Upper lobe of left lung (tissue), 6 donors: ENCODE measurements around the gene IL12RB2. TPM values are rescaled to one million over a fixed set of nuclear protein-coding genes. Genes with fewer than 3 reads are reported as not detected.
"Not testable (repeated sequence)": the region's sequence is repeated elsewhere in the genome, so short reads cannot be mapped to it uniquely, and the experiment has no call there.

ENCODE experiments used
- ATAC-seq, 2 donors: fragments of 200-7000 bp; cut with Tn5 transposase; one replicate each; pipeline ENCODE4 v1.9.1; 2022; ENCODE audit warnings: mild to moderate bottlenecking in 2 of 2, moderate library complexity in 2 of 2; ENCODE audit not compliant: low FRiP score in 2 of 2
- DNase-seq, 2 donors: peaks; one replicate each; pipeline ENCODE4 v3.0.0-alpha.2; 2019 to 2020
- H3K27ac ChIP-seq, 4 donors: fragments of 200-600 bp; sonication (generic); one replicate each; pipeline ENCODE4 v1.5.1; 2016 to 2019
- H3K27me3 ChIP-seq, 4 donors: fragments of 200-600 bp; sonication (generic); one replicate each; pipeline ENCODE4 v1.5.1; 2017 to 2019
- H3K36me3 ChIP-seq, 4 donors: fragments of 200-600 bp; sonication (generic); one replicate each; pipeline ENCODE4 v1.5.1; 2016 to 2019
- H3K4me1 ChIP-seq, 4 donors: fragments of 200-600 bp; sonication (generic); one replicate each; pipeline ENCODE4 v1.5.1; 2018 to 2019
- H3K4me3 ChIP-seq, 4 donors: fragments of 200-600 bp; sonication (generic); one replicate each; pipeline ENCODE4 v1.5.1; 2017 to 2019; ENCODE audit warnings: mild to moderate bottlenecking in 2 of 4, moderate library complexity in 1 of 4
- H3K9me3 ChIP-seq, 4 donors: fragments of 200-600 bp; sonication (generic); one replicate each; pipeline ENCODE4 v1.5.1; 2018 to 2019
- CTCF ChIP-seq, 6 experiments: fragments of 450-650 bp in 4 of 6; fragments of 200-600 bp in 2 of 6; sonication (generic) in 2 of 6; IDR thresholded peaks; one replicate each; pipeline ENCODE4 v1.5.1; 2016 to 2019; ENCODE audit warnings: antibody characterized with exemption in 6 of 6
- EP300 ChIP-seq, 4 donors: sonication (generic); formaldehyde crosslinking; IDR thresholded peaks; one replicate each; pipeline ENCODE4 v1.5.1; 2017; ENCODE audit warnings: antibody characterized with exemption in 4 of 4, control low read depth in 2 of 4
- POLR2A ChIP-seq, 4 donors: fragments of 450-650 bp; IDR thresholded peaks; one replicate each; pipeline ENCODE4 v1.5.1; 2016 to 2017; ENCODE audit warnings: antibody characterized with exemption in 4 of 4, mild to moderate bottlenecking in 2 of 4
- POLR2AphosphoS5 ChIP-seq, 2 donors: sonication (generic); formaldehyde crosslinking; IDR thresholded peaks; one replicate each; pipeline ENCODE4 v1.5.1; 2017; ENCODE audit warnings: antibody characterized with exemption in 2 of 2
- WGBS, 2 donors: methylation state at CpG; one replicate each; pipeline ENCODE4 v1.1.5; 2017 to 2018; 5-methylcytosine and 5-hydroxymethylcytosine counted together
- total RNA-seq, 6 donors: library from RNA; depleted of rRNA in 4 of 6; stranded (reverse); fragments of >200 nt in 4 of 6; gene quantifications; one replicate each; pipeline versions ENCODE4 v1.1.0 to v1.2.1, GENCODE V29; 2016 to 2021
- donor health status: DM: no; HTN: no; CAD: no; lungs with moderate emphysema.
- donor health status: DM: no; HTN: yes; CAD: no; lungs with severe emphysema.

Gene IL12RB2
- total RNA-seq, 6 donors from 2014 or later: 0.33 to 1.6 (median 0.74) TPM; not detected in 1

DNA sequence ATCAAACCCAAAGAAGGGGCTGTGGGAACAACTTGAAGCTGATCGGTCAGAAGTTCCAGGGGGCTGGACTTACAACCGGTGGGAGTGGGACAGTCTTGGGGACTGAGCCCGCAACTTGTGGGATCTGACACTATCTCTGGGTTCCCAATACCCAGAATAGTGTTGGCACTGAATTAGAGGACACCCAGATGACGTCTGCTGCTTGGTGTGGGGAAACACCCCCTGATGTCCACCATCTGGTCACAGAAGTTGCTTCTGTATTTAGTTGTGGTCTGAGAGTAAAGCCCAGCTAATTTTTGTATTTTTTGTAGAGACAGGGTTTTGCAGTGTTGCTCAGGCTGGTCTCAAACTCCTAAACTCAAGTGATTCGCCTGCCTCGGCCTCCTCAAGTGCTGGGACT is 93.8 kb downstream of the IL12RB2 start:
- no peak for TF ChIP-seq CTCF (IDR thresholded peaks at IDR 0.05)
- TF ChIP-seq POLR2AphosphoS5 (IDR thresholded peaks at IDR 0.05): no peak
- no peak for TF ChIP-seq EP300 (IDR thresholded peaks at IDR 0.05)
- Histone ChIP-seq H3K36me3 (peaks cover 0 to 3% (median 0%) of the 10 kb centered on the region in 4 donors), H3K4me1 (peaks cover 0 to 14% (median 10%) of the 10 kb centered on the region in 4 donors), H3K4me3 (no peak overlapping the region), H3K27me3 (no peaks in the 10 kb centered on the region), H3K27ac (no peak overlapping the region), H3K9me3 (no peaks in the 10 kb centered on the region)
- DNase-seq (no peak), ATAC-seq (no peak)
- WGBS, 2 donors: 80 to 89% methylated on average over 6 of the region's 6 CpGs

GRCh38 chr1:67404212-67404620 is 96.5 kb downstream of the IL12RB2 start:
- no peak for TF ChIP-seq POLR2A (IDR thresholded peaks at IDR 0.05)
- no peak for TF ChIP-seq CTCF (IDR thresholded peaks at IDR 0.05)
- TF ChIP-seq EP300 (IDR thresholded peaks at IDR 0.05): no peak
- TF ChIP-seq POLR2AphosphoS5 (IDR thresholded peaks at IDR 0.05): no peak
- WGBS, 2 donors: 84 to 87% methylated on average over 5 of the region's 5 CpGs
- Histone ChIP-seq H3K36me3 (peaks cover 0 to 3% (median 0%) of the 10 kb centered on the region in 4 donors), H3K27ac (no peak overlapping the region), H3K9me3 (no peaks in the 10 kb centered on the region), H3K4me3 (no peak overlapping the region), H3K27me3 (no peaks in the 10 kb centered on the region), H3K4me1 (peaks cover 5 to 14% (median 10%) of the 10 kb centered on the region in 4 donors)
- ATAC-seq (no peak), DNase-seq (no peak)

DNA sequence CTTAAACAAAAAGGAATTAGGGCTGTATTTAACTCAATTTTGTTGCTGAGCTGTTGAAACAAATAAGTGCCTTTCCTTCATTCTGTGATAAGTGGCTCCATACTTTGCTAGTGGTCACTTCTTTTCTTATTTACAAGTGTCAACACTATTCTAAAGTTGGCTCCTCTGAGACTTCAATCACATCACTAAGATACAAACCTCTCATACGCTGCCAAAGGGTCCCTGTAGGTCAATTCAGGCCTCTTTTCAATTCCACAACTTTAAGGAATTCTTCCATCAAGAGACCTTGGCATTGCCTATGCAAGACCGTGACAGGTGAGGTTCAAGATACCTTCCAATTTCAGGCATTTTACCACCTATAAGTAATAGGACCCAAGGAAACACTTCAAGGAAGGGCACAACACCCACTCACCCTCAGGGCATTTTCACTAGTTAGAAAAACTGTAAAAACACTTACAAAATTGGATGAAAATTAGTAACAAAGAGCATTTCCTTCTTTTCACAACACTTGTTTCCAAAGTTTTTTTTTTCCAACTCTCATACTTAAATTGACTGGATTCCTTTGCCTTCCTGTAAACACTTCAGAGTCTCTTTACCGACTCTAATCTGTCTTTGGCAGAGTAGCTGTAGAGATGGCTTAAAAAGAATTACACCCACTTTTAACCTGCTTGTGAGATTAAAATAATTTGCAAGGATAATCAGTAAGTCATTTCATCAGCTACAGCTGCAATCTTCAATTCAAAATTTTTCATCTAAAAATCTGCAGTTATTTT is 98.0 kb downstream of the IL12RB2 start:
- Histone ChIP-seq H3K27ac (peak overlapping the region in 2 of 4 donors; percentile 3 to 65), H3K36me3 (peaks cover 0 to 6% (median 1%) of the 10 kb centered on the region in 4 donors), H3K9me3 (no peaks in the 10 kb centered on the region), H3K27me3 (no peaks in the 10 kb centered on the region), H3K4me1 (peaks cover 5 to 14% (median 10%) of the 10 kb centered on the region in 4 donors), H3K4me3 (no peak overlapping the region)
- DNase-seq (no peak), ATAC-seq (no peak)
- 51% methylated on average over 3 of the region's 3 CpGs for WGBS, 2 donors
- no peak for TF ChIP-seq CTCF (IDR thresholded peaks at IDR 0.05)
- no peak for TF ChIP-seq POLR2A (IDR thresholded peaks at IDR 0.05)
- TF ChIP-seq EP300 (IDR thresholded peaks at IDR 0.05): no peak
- TF ChIP-seq POLR2AphosphoS5 (IDR thresholded peaks at IDR 0.05): no peak

- no peak for DNase-seq
- no peak for ATAC-seq
- no peaks in the 10 kb centered on the region for H3K9me3 ChIP-seq
- no peak overlapping the region for H3K27ac ChIP-seq
- no peak for TF ChIP-seq EP300 (IDR thresholded peaks at IDR 0.05)
- TF ChIP-seq CTCF (IDR thresholded peaks at IDR 0.05): no peak
- TF ChIP-seq POLR2AphosphoS5 (IDR thresholded peaks at IDR 0.05): no peak
- H3K4me1 ChIP-seq: peaks cover 5 to 14% (median 10%) of the 10 kb centered on the region in 4 donors
- H3K27me3 ChIP-seq: no peaks in the 10 kb centered on the region
- H3K4me3 ChIP-seq: no peak overlapping the region
- WGBS, 2 donors: 75 to 81% methylated on average over 5 of the region's 5 CpGs
- peaks cover 3 to 22% (median 9%) of the 10 kb centered on the region in 4 donors for H3K36me3 ChIP-seq
Measured at GRCh38 chr1:67407498-67407897, 99.8 kb downstream of the IL12RB2 start.

GRCh38 chr1:67408148-67408547 is 100.5 kb downstream of the IL12RB2 start:
- no peak for DNase-seq
- H3K4me1 ChIP-seq: peaks cover 5 to 14% (median 10%) of the 10 kb centered on the region in 4 donors
- ATAC-seq: no peak
- no peaks in the 10 kb centered on the region for H3K27me3 ChIP-seq
- no peak overlapping the region for H3K4me3 ChIP-seq
- H3K27ac ChIP-seq: peak overlapping the region in 1 of 4 donors; percentile 27
- peaks cover 3 to 26% (median 12%) of the 10 kb centered on the region in 4 donors for H3K36me3 ChIP-seq
- no peaks in the 10 kb centered on the region for H3K9me3 ChIP-seq
- no peak for TF ChIP-seq EP300 (IDR thresholded peaks at IDR 0.05)
- no peak for TF ChIP-seq POLR2AphosphoS5 (IDR thresholded peaks at IDR 0.05)
- WGBS, 2 donors: 96 to 98% methylated on average over 1 of the region's 1 CpG

GRCh38 chr1:67413101-67413500 is 105.4 kb downstream of the IL12RB2 start:
- not testable (repeated sequence) for H3K4me3 ChIP-seq, H3K27me3 ChIP-seq, H3K9me3 ChIP-seq, H3K27ac ChIP-seq, ATAC-seq, DNase-seq
- Histone ChIP-seq H3K4me1 (peaks cover 0 to 11% (median 2%) of the 10 kb centered on the region in 4 donors), H3K36me3 (peaks cover 17 to 76% (median 47%) of the 10 kb centered on the region in 4 donors)
- WGBS, 2 donors: 75 to 82% methylated on average over 2 of the region's 2 CpGs
